GM18858 (cell line): ENCODE measurements around the gene IFNGR2.
"Not testable (repeated sequence)": the region's sequence is repeated elsewhere in the genome, so short reads cannot be mapped to it uniquely, and the experiment has no call there.

Experiments used
- ATAC-seq: cut with Tn5 transposase; IDR thresholded peaks from one replicate; pipeline ENCODE4 v1.9.1; 2021; ENCODE audit not compliant: unreplicated experiment

IFNGR2 gene

GRCh38 chr21:33375101-33375644 lies 28.0 kb upstream of the IFNGR2 start:
- ATAC-seq, result no peak

GRCh38 chr21:33377221-33377920 lies 25.8 kb upstream of the IFNGR2 start:
- no peak for ATAC-seq

GRCh38 chr21:33378081-33378480 lies 25.1 kb upstream of the IFNGR2 start:
- ATAC-seq, result no peak

GRCh38 chr21:33379934-33380333 lies 23.3 kb upstream of the IFNGR2 start:
- ATAC-seq, result not testable (repeated sequence)

- ATAC-seq, result peak; percentile 50
These were observed 22.7 kb upstream of the IFNGR2 start for GRCh38 chr21:33380483-33380998.

GRCh38 chr21:33381381-33381780 lies 21.8 kb upstream of the IFNGR2 start:
- not testable (repeated sequence) for ATAC-seq

GRCh38 chr21:33383056-33383888 lies 19.9 kb upstream of the IFNGR2 start:
- ATAC-seq, result peak; percentile 62

- no peak for ATAC-seq
These were observed 18.3 kb upstream of the IFNGR2 start for GRCh38 chr21:33384841-33385331.

GRCh38 chr21:33386222-33386784 lies 16.9 kb upstream of the IFNGR2 start:
- no peak for ATAC-seq

- no peak for ATAC-seq
These were observed 15.9 kb upstream of the IFNGR2 start for GRCh38 chr21:33387294-33387693.

- no peak for ATAC-seq
These were observed 15.0 kb upstream of the IFNGR2 start for GRCh38 chr21:33388188-33388587.

- ATAC-seq, result no peak
These were observed 12.7 kb upstream of the IFNGR2 start for GRCh38 chr21:33390479-33390878.

GRCh38 chr21:33391656-33392055 lies 11.6 kb upstream of the IFNGR2 start:
- no peak for ATAC-seq

- no peak for ATAC-seq
These were observed 10.8 kb upstream of the IFNGR2 start for GRCh38 chr21:33392284-33392985.

- no peak for ATAC-seq
These were observed 9.9 kb upstream of the IFNGR2 start for GRCh38 chr21:33393348-33393747.

- no peak for ATAC-seq
These were observed 9.0 kb upstream of the IFNGR2 start for GRCh38 chr21:33394260-33394659.

GRCh38 chr21:33395891-33396331 lies 7.3 kb upstream of the IFNGR2 start:
- no peak for ATAC-seq

GRCh38 chr21:33396436-33396835 lies 6.8 kb upstream of the IFNGR2 start:
- no peak for ATAC-seq

GRCh38 chr21:33396951-33397350 lies 6.3 kb upstream of the IFNGR2 start:
- ATAC-seq, result no peak

GRCh38 chr21:33397717-33398116 lies 5.5 kb upstream of the IFNGR2 start:
- no peak for ATAC-seq

GRCh38 chr21:33398361-33398760 lies 4.9 kb upstream of the IFNGR2 start:
- no peak for ATAC-seq
